ENCODE measurements around the gene EID1. TPM values are rescaled to one million over a fixed set of nuclear protein-coding genes. Genes with fewer than 3 reads are reported as not detected.
"Not testable (repeated sequence)": the region's sequence is repeated elsewhere in the genome, so short reads cannot be mapped to it uniquely, and the experiment has no call there.

EID1 gene
- total and polyA plus RNA-seq, 4 donors: 45.7 to 70.6 (median 61.1) TPM

- DNase-seq (ENCODE audit: low spot score): no peak
- Histone ChIP-seq H3K9me3 (ENCODE audit: control insufficient read depth in 4 of 4, low read length in 3 of 4) (no peaks in the 10 kb centered on the region), H3K4me3 (ENCODE audit: low read depth in 1 of 3, low read length in 3 of 3) (no peak overlapping the region), H3K27ac (ENCODE audit: low read depth in 1 of 2, low read length in 2 of 2) (no peak overlapping the region), H3K9ac (ENCODE audit: low read depth in 1 of 2, low read length in 2 of 2) (no peak overlapping the region), H3K36me3 (ENCODE audit: control insufficient read depth in 4 of 4, insufficient read depth in 3 of 4, low read depth in 1 of 4, low read length in 3 of 4) (no peaks in the 10 kb centered on the region), H3K27me3 (ENCODE audit: control insufficient read depth in 4 of 4, insufficient read depth in 4 of 4, low read length in 3 of 4) (no peaks in the 10 kb centered on the region), H3K4me1 (ENCODE audit: control insufficient read depth in 4 of 4, insufficient read depth in 4 of 4, low read length in 3 of 4) (no peaks in the 10 kb centered on the region)
- TF ChIP-seq REST (IDR thresholded peaks at IDR 0.05): no peak
- no peak for TF ChIP-seq FOXA2 (IDR thresholded peaks at IDR 0.05)
Observed at GRCh38 chr15:48905216-48905615, 27.3 kb downstream of the EID1 start.

- no peak overlapping the region for H3K27ac ChIP-seq (ENCODE audit: low read depth in 1 of 2, low read length in 2 of 2)
- no peaks in the 10 kb centered on the region for H3K27me3 ChIP-seq (ENCODE audit: control insufficient read depth in 4 of 4, insufficient read depth in 4 of 4, low read length in 3 of 4)
- no peak overlapping the region for H3K4me3 ChIP-seq (ENCODE audit: low read depth in 1 of 3, low read length in 3 of 3)
- no peaks in the 10 kb centered on the region for H3K9me3 ChIP-seq (ENCODE audit: control insufficient read depth in 4 of 4, low read length in 3 of 4)
- 86% methylated on average over 1 of the region's 1 CpG for WGBS
- no peak for TF ChIP-seq REST (IDR thresholded peaks at IDR 0.05)
- TF ChIP-seq FOXA1 (IDR thresholded peaks at IDR 0.05): no peak
- no peak for TF ChIP-seq GABPA (IDR thresholded peaks at IDR 0.05 in 1 of 2, conservative IDR thresholded peaks at IDR 0.05 in 1 of 2)
- TF ChIP-seq FOXA2 (IDR thresholded peaks at IDR 0.05): no peak
- no peak for TF ChIP-seq JUND (IDR thresholded peaks at IDR 0.05)
- no peak for TF ChIP-seq ATF3 (IDR thresholded peaks at IDR 0.05)
- TF ChIP-seq CTCF (IDR thresholded peaks at IDR 0.05; ENCODE audit: low read depth, low read length, missing input control): no peak
- TF ChIP-seq EGR1 (IDR thresholded peaks at IDR 0.05; ENCODE audit: low read depth in 2 of 2): no peak
- TF ChIP-seq NR2F2 (IDR thresholded peaks at IDR 0.05): no peak
- TF ChIP-seq HNF4A (conservative IDR thresholded peaks at IDR 0.05): no peak
- no peak for TF ChIP-seq RAD21 (IDR thresholded peaks at IDR 0.05)
- no peak for TF ChIP-seq TAF1 (conservative IDR thresholded peaks at IDR 0.05)
- no peak for TF ChIP-seq HNF4G (IDR thresholded peaks at IDR 0.05)
- TF ChIP-seq MAX (IDR thresholded peaks at IDR 0.05): no peak
- TF ChIP-seq ZBTB33 (IDR thresholded peaks at IDR 0.05): no peak
- no peak for TF ChIP-seq YY1 (IDR thresholded peaks at IDR 0.05)
- no peak for TF ChIP-seq RXRA (IDR thresholded peaks at IDR 0.05)
- no peak for TF ChIP-seq SP1 (IDR thresholded peaks at IDR 0.05)
- no peaks in the 10 kb centered on the region for H3K4me1 ChIP-seq (ENCODE audit: control insufficient read depth in 4 of 4, insufficient read depth in 4 of 4, low read length in 3 of 4)
- no peaks in the 10 kb centered on the region for H3K36me3 ChIP-seq (ENCODE audit: control insufficient read depth in 4 of 4, insufficient read depth in 3 of 4, low read depth in 1 of 4, low read length in 3 of 4)
- no peak for DNase-seq (ENCODE audit: low spot score)
- no peak overlapping the region for H3K9ac ChIP-seq (ENCODE audit: low read depth in 1 of 2, low read length in 2 of 2)
Observed at GRCh38 chr15:48905847-48906246, 27.9 kb downstream of the EID1 start.

GRCh38 chr15:48909313-48909712, 31.4 kb downstream of the EID1 start:
- not testable (repeated sequence) for H3K27me3 ChIP-seq (ENCODE audit: control insufficient read depth in 4 of 4, insufficient read depth in 4 of 4, low read length in 3 of 4); DNase-seq (ENCODE audit: low spot score); H3K27ac ChIP-seq (ENCODE audit: low read depth in 1 of 2, low read length in 2 of 2); H3K9ac ChIP-seq (ENCODE audit: low read depth in 1 of 2, low read length in 2 of 2); H3K36me3 ChIP-seq (ENCODE audit: control insufficient read depth in 4 of 4, insufficient read depth in 3 of 4, low read depth in 1 of 4, low read length in 3 of 4); H3K9me3 ChIP-seq (ENCODE audit: control insufficient read depth in 4 of 4, low read length in 3 of 4); H3K4me1 ChIP-seq (ENCODE audit: control insufficient read depth in 4 of 4, insufficient read depth in 4 of 4, low read length in 3 of 4); H3K4me3 ChIP-seq (ENCODE audit: low read depth in 1 of 3, low read length in 3 of 3)
- 64% methylated on average over 2 of the region's 2 CpGs for WGBS
